Activated T-helper 1 cell treated with anti-CD3 and anti-CD28 coated beads, Interleukin-2, amount 50 U/mL, for 16 hours (primary cell): ENCODE measurements around the gene LRRC47.
"Not testable (repeated sequence)": the region's sequence is repeated elsewhere in the genome, so short reads cannot be mapped to it uniquely, and the experiment has no call there.

Experiments used
- DNase-seq, 2 donors: peaks; one replicate each; pipeline ENCODE4 v3.0.0-alpha.2; 2020; ENCODE audit warnings: low read depth in 1 of 2, low spot score in 1 of 2

Gene LRRC47

DNA sequence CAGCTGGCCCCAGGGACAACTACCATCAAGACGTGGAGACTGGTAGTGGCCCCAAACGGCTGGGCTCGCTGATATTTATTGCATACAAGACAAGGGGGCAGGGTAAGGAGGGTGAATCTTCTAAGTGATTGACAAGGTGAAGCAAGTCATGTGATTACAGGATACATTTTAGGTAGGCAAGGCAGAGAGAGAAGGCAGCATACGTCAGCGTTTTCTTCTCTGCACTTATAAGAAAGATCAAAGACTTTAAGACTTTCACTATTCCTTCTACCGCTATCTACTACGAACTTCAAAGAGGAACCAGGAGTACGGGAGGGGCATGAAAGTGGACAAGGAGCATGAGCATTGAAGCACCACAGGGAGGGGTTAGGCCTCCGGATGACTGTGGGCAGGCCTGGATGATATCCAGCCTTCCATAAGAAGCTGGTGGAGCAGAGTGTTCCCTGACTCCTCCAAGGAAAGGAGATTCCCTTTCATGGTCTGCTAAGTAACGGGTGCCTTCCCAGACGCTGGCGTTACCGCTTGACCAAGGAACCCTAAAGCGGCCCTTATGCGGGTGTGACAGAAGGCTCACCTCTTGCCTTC, 47.9 kb downstream of the LRRC47 start:
- DNase-seq: not testable (repeated sequence)

DNA sequence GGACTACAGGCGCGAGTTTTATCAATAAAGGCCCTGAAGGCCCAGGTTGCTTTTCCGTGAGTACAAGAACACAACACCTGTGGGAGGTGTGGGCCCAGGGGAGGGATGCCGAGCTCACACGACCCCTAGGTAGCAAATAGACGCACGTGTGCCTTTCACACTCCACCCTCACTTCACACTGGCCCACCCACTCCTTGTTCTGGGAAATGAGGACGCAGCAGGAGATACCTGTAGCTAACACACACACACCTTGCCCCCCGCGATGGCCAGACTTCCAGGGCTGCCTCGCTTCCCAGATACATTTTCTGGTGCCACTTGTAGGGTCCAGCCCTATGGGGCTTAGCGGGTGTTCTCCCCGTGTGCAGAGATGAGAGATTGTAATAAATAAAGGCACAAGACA, 48.4 kb downstream of the LRRC47 start:
- no peak for DNase-seq

DNA sequence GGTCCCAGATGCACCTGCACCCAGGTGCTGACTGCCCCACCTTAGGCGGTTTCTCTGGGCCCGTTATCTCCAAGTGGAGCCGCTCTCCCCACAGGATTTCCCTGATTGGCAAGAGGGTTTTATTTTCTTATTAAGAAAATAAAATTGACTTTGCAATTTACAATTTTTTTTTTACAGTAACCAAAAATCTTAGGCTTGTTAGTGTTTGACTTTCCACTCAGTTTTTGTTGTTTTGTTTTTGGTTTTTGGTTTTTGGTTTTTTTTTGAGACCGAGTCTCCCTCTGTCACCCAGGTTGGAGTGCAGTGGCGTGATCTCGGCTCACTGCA, 48.8 kb downstream of the LRRC47 start:
- no peak for DNase-seq

GRCh38 chr1:3746830-3747521, 49.3 kb downstream of the LRRC47 start:
- peak; percentile 77 to 81 for DNase-seq

DNA sequence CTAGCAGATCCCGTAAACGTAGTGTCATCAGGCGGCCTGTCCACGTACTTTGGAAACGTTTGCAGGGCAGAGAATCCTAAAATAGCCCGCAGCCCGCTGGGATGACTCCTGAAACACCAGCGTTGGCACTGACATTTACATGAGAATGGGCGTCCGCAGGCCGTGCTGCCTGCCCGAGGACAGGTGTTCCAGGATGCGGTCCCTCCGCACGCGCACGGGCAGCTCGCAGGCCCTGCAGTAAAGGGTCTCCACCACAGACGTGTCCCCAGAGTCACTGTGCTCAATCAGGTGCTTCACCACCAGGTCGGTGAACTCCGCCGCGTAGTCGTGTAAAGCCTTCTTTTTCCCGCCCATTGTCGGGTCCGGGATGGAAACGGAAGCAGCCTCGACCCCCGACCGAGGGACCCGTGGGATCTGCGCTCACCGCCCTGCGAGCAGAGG, 49.9 kb downstream of the LRRC47 start:
- DNase-seq: no peak

DNA sequence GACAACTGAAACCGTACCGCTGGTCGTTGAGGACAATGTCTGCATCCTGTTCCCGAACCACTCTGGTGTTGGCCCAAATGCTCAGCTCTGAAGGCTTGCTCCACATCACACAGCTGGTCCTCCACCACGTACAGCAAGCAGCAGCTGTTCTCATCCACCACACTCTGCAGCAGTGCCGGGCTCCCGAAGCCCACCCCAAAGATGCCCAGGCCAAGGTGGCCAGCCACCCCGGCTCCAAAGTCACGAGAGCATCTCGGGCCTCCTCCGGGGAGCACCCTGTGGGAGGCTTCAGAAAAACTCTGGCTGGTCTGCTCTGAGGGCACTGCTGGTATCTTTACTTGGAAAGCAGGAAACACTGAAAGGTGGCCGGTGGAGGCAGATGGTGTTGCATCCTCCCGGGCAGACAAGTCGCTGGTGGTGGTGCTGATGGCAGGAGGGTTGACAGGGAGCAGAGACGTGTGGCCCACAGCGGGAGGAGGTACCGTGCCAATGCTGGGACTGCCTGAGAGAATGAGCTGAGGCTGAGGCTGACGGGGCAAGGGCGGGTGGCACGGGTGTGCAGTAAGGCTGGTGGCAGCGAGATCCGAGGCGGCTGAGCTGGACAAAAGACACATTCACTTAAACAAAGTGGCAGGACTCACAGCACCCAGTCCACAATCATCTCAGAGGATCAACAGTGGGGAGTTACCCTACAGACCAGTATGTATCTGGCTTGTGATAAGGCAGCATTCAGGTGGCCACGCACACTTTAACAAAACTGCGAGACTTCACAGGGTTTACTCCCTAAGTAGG, 50.5 kb downstream of the LRRC47 start:
- no peak for DNase-seq

GRCh38 chr1:3745071-3745470, 51.2 kb downstream of the LRRC47 start:
- no peak for DNase-seq

GRCh38 chr1:3744646-3745045, 51.7 kb downstream of the LRRC47 start:
- no peak for DNase-seq

GRCh38 chr1:3743826-3744225, 52.5 kb downstream of the LRRC47 start:
- DNase-seq: no peak

DNA sequence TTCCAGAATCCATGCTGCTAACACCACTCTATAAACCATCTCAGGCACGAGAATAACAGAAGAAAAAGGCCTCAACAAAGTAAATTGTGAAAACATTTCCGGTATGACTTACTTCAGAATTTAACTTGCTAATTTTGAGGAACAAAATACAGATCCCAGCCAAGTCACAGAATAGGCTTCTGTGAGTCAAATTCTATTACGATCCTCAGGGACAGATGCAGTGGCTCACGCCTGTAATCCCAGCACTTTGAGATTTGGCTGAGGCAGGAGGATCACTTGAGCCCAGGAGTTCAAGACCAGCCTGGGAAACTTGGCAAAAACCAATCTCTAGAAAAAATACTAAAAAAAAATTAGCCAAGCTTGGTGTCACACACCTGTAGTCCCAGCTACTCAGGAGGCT, 52.9 kb downstream of the LRRC47 start:
- no peak for DNase-seq

- DNase-seq: no peak
These were observed 53.6 kb downstream of the LRRC47 start for GRCh38 chr1:3742439-3743298.

DNA sequence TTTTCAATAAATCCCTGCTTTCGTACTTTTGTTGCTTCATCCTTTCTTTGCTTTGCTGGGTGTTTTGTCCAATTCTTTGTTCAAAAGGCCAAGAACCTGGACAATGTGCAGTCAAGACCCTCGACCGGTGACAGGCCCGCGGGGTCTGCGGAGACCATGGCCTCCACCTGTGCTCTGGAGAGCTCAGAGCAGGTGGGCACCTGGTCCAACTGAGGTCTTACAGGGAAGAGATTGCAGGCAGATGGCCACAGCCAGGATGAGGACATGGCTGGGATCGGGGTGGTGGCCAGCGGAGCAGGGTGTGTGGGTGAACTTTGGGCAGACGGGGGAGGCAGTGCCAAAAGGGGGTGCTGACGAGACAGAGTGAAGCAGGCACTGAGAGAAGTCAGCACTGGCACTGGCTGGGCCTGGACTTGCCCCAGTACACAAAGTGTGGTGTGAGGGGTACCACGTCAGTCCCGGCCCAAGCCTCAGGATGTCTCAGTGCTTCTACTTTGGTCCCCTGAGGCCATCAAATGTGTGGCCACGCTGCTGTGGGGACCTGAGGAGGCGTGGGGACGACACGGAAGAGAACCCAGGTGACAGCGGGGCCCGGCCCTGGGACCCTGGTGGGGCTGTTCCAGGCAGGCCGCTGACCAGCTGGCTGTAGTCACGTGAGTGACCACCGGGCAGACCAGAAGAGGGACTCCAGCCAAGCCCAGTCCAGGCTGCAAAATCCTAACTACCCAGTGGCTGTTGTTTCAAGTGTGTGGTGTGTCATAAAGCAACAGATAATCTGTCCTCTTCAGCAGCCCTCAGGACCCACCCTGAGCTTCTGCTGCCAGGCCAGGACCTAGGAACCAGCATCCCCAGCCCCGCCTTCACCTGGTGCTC, 54.5 kb downstream of the LRRC47 start:
- DNase-seq: no peak

GRCh38 chr1:3740752-3741151, 55.5 kb downstream of the LRRC47 start:
- DNase-seq: no peak

DNA sequence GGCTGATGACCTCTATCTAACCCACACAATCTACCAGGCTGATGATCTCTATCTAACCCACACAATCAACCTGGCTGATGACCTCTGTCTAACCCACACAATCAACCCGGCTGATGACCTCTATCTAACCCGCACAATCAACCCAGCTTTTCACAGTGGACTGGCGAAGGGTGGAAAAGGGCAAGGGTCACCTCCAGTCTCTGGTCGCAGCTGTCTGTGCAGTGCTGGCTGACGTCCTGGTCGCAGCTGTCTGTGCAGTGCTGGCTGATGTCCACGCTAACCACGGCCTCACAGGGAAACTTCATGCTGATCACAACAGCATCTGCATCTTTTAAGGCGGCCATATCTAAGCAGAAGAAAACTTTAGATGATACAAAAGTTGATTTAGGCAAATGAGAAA, 56.3 kb downstream of the LRRC47 start:
- no peak for DNase-seq

DNA sequence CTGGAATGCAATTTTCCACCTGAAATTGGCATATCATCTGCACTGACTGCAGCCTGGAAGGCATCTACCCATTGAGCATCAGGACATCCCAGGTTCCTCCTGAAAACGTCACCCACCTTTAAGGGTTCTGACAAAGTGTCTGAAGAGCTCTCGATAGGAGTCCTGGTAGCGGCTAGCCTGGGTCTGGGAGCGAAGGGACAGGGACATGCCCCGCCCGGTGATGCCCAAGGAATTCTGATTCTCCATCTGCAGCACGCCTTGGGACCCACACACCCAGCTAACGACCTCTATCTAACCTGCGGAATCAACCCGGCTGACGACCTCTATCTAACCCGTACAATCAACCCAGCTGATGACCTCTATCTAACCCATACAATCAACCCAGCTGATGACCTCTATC, 57.4 kb downstream of the LRRC47 start:
- DNase-seq: no peak

- DNase-seq: no peak
These were observed 59.6 kb downstream of the LRRC47 start for GRCh38 chr1:3736708-3737107.

DNA sequence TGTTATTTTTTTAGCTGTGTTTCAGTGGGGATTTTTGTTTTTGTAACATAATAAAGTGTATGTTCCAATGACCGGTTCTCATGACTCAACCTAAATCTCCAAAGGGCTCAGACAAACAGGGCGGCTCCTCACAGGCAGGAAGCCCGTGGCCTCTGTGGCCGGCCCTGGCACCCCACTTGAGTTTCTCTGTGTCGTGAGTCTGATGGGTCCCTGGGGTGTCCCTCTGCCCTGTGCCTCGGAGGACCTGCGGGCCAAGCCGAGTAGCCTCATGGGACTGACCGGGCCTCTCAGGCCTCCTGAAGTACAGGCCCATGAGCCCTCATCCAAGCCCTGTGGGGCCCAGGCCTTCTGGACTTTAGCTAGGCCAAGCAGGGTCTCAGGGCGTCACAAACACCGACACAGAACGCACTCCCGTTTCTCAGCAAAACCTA, 60.2 kb downstream of the LRRC47 start:
- DNase-seq: no peak

- DNase-seq: no peak
These were observed 60.6 kb downstream of the LRRC47 start for GRCh38 chr1:3735688-3736087.

GRCh38 chr1:3735027-3735681, 61.1 kb downstream of the LRRC47 start:
- no peak for DNase-seq

DNA sequence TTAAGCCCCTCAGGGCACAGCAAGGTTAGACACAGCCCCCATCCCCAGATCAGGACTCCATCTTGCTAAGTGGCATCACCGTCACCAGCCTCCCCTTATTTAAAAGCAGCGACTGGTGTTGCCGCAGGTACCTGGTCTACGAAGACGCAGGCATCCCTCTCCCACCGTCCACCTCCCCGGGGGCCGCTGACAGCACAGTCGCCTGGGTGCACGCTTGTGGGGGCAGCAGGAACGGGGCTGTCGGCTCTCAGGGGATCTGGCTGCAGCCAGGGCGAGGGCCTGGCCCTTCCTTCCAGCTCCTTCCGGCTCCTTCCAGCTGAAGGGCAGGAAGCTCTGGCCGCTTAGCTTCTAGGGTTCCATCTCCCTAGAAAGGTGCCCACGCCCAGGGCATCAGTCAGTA, 61.7 kb downstream of the LRRC47 start:
- DNase-seq: no peak
